ENCODE results near the gene PRPF39.
"Not testable (repeated sequence)": the region's sequence is repeated elsewhere in the genome, so short reads cannot be mapped to it uniquely, and the experiment has no call there.

Gene PRPF39

GRCh38 chr14:45136399-45136798, 52.5 kb downstream of the PRPF39 start:
- DNase-seq (ENCODE audit: low read depth, low spot score): no peak

GRCh38 chr14:45140661-45141187, 56.8 kb downstream of the PRPF39 start:
- DNase-seq (ENCODE audit: low read depth, low spot score): no peak

GRCh38 chr14:45142083-45142482, 58.2 kb downstream of the PRPF39 start:
- DNase-seq (ENCODE audit: low read depth, low spot score): not testable (repeated sequence)

GRCh38 chr14:45144658-45145057, 60.7 kb downstream of the PRPF39 start:
- DNase-seq (ENCODE audit: low read depth, low spot score): no peak

- no peak for DNase-seq (ENCODE audit: low read depth, low spot score)
These were observed 61.3 kb downstream of the PRPF39 start for GRCh38 chr14:45145214-45145613.

GRCh38 chr14:45149602-45150001, 65.7 kb downstream of the PRPF39 start:
- DNase-seq (ENCODE audit: low read depth, low spot score): no peak

- DNase-seq (ENCODE audit: low read depth, low spot score): no peak
These were observed 66.5 kb downstream of the PRPF39 start for GRCh38 chr14:45150386-45150890.

GRCh38 chr14:45156067-45156466, 72.2 kb downstream of the PRPF39 start:
- DNase-seq (ENCODE audit: low read depth, low spot score): no peak

Data from smooth muscle cell of the brain vasculature (primary cell).